NK-92 treated with Interleukin-12 subunit alpha and Interleukin-12 subunit beta, amount 100 ng/mL, for 24 hours (cell line): ENCODE data around the gene KCNQ2.

Experiments
- DNase-seq: peaks from one replicate; lab custom pipeline; 2025; lab: John Stamatoyannopoulos, UW

Gene KCNQ2

GRCh38 chr20:63417097-63417737 is 55.2 kb downstream of the KCNQ2 start:
- DNase-seq = no peak

GRCh38 chr20:63416631-63417030 is 55.8 kb downstream of the KCNQ2 start:
- DNase-seq = no peak

- no peak for DNase-seq
Observed at GRCh38 chr20:63415647-63416391, 56.6 kb downstream of the KCNQ2 start.

- DNase-seq = no peak
Observed at GRCh38 chr20:63414720-63415430, 57.6 kb downstream of the KCNQ2 start.

GRCh38 chr20:63413963-63414684 is 58.3 kb downstream of the KCNQ2 start:
- no peak for DNase-seq

GRCh38 chr20:63413323-63413722 is 59.1 kb downstream of the KCNQ2 start:
- no peak for DNase-seq

- no peak for DNase-seq
Observed at GRCh38 chr20:63412889-63413288, 59.6 kb downstream of the KCNQ2 start.

GRCh38 chr20:63411898-63412631 is 60.4 kb downstream of the KCNQ2 start:
- DNase-seq = no peak

- DNase-seq = no peak
Observed at GRCh38 chr20:63411151-63411897, 61.1 kb downstream of the KCNQ2 start.

GRCh38 chr20:63409834-63410435 is 62.5 kb downstream of the KCNQ2 start:
- no peak for DNase-seq

- DNase-seq = no peak
Observed at GRCh38 chr20:63409066-63409833, 63.2 kb downstream of the KCNQ2 start.

- DNase-seq = no peak
Observed at GRCh38 chr20:63408684-63409046, 63.8 kb downstream of the KCNQ2 start.

- no peak for DNase-seq
Observed at GRCh38 chr20:63407928-63408683, 64.3 kb downstream of the KCNQ2 start.

GRCh38 chr20:63406617-63407245 is 65.7 kb downstream of the KCNQ2 start:
- DNase-seq = no peak

GRCh38 chr20:63406011-63406410 is 66.4 kb downstream of the KCNQ2 start:
- no peak for DNase-seq

GRCh38 chr20:63405102-63405730 is 67.2 kb downstream of the KCNQ2 start:
- DNase-seq = no peak

- DNase-seq = no peak
Observed at GRCh38 chr20:63404129-63405085, 68.0 kb downstream of the KCNQ2 start.
